Skeletal muscle tissue (tissue), 4 donors: ENCODE measurements around the gene SNX2. TPM values are rescaled to one million over a fixed set of nuclear protein-coding genes. Genes with fewer than 3 reads are reported as not detected.
A peak's percentile ranks its signal among the peaks of the same experiment; 100 is the strongest.
"Not testable (repeated sequence)": the region's sequence is repeated elsewhere in the genome, so short reads cannot be mapped to it uniquely, and the experiment has no call there.

Source experiments
- H3K27ac ChIP-seq: one replicate; pipeline ENCODE4 v1.7.0; 2013; ENCODE audit warnings: mild to moderate bottlenecking, low read depth, low read length, inconsistent platforms
- H3K27me3 ChIP-seq, 3 donors: one replicate each; pipeline ENCODE4 v1.7.0; 2013; ENCODE audit warnings: low read length in 3 of 3; ENCODE audit not compliant: control insufficient read depth in 3 of 3, insufficient read depth in 3 of 3
- H3K36me3 ChIP-seq, 3 donors: one replicate each; pipeline ENCODE4 v1.7.0; 2013; ENCODE audit warnings: low read length in 3 of 3; ENCODE audit not compliant: control insufficient read depth in 3 of 3, insufficient read depth in 3 of 3
- H3K4me1 ChIP-seq, 3 donors: one replicate each; pipeline ENCODE4 v1.7.0; 2013; ENCODE audit warnings: low read length in 3 of 3, mild to moderate bottlenecking in 3 of 3; ENCODE audit not compliant: control insufficient read depth in 3 of 3, insufficient read depth in 3 of 3
- H3K4me3 ChIP-seq, 3 donors: one replicate each; pipeline ENCODE4 v1.7.0; 2013; ENCODE audit warnings: low read length in 3 of 3
- H3K9ac ChIP-seq, 3 donors: one replicate each; pipeline ENCODE4 v1.7.0; 2013; ENCODE audit warnings: low read length in 3 of 3, mild to moderate bottlenecking in 3 of 3, moderate library complexity in 2 of 3, low read depth in 1 of 3
- H3K9me3 ChIP-seq, 3 donors: one replicate each; pipeline ENCODE4 v1.7.0; 2013; ENCODE audit warnings: low read length in 3 of 3; ENCODE audit not compliant: control insufficient read depth in 3 of 3
- total RNA-seq: library from RNA; depleted of rRNA; stranded (reverse); fragments of >200 nt; gene quantifications from one replicate; pipeline ENCODE4 v1.2.3, GENCODE V29; 2014
- donor health status: Osteomylitis.

The SNX2 gene
- total RNA-seq, 1 donor from 2014 or later: 37.6 TPM

- H3K9ac ChIP-seq: no peak overlapping the region
- no peaks in the 10 kb centered on the region for H3K4me1 ChIP-seq
- H3K27ac ChIP-seq: no peak overlapping the region
- no peaks in the 10 kb centered on the region for H3K9me3 ChIP-seq
- no peaks in the 10 kb centered on the region for H3K27me3 ChIP-seq
- H3K4me3 ChIP-seq: no peak overlapping the region
- no peaks in the 10 kb centered on the region for H3K36me3 ChIP-seq
Observed at GRCh38 chr5:122751293-122751782, 23.5 kb upstream of the SNX2 start.

- Histone ChIP-seq H3K4me3 (no peak overlapping the region), H3K27ac (no peak overlapping the region), H3K9ac (no peak overlapping the region), H3K9me3 (no peaks in the 10 kb centered on the region), H3K27me3 (no peaks in the 10 kb centered on the region), H3K36me3 (no peaks in the 10 kb centered on the region), H3K4me1 (no peaks in the 10 kb centered on the region)
Observed at GRCh38 chr5:122753500-122753899, 21.4 kb upstream of the SNX2 start.

- Histone ChIP-seq H3K9ac (no peak overlapping the region), H3K36me3 (no peaks in the 10 kb centered on the region), H3K27me3 (no peaks in the 10 kb centered on the region), H3K9me3 (no peaks in the 10 kb centered on the region), H3K4me1 (no peaks in the 10 kb centered on the region), H3K4me3 (no peak overlapping the region), H3K27ac (peak overlapping the region; percentile 30)
Observed at GRCh38 chr5:122755783-122756182, 19.1 kb upstream of the SNX2 start.

GRCh38 chr5:122756264-122756911 is 18.5 kb upstream of the SNX2 start:
- Histone ChIP-seq H3K4me1 (no peaks in the 10 kb centered on the region), H3K27ac (peak overlapping the region; percentile 30), H3K9me3 (no peaks in the 10 kb centered on the region), H3K9ac (no peak overlapping the region), H3K36me3 (no peaks in the 10 kb centered on the region), H3K4me3 (no peak overlapping the region), H3K27me3 (no peaks in the 10 kb centered on the region)

DNA sequence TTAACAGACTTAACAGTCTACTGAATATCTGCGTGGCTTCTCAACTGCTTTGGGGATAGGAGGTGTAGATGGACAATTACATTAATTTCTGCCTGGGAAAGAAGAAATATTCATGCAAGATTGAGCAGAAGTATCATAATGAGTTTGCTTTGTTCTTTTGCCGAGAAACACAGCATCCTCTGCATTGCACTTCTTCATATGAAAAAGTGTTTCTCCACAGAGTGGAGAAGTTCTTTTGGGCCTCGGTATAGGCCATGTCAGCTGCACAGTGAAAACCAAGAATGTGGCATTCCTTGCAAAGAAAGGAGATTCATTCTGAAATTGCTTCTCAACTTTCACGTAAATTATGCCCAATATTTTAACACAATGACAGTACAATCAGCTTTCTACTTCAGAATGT is 17.6 kb upstream of the SNX2 start:
- Histone ChIP-seq H3K4me1 (no peaks in the 10 kb centered on the region), H3K27me3 (no peaks in the 10 kb centered on the region), H3K36me3 (no peaks in the 10 kb centered on the region), H3K9me3 (no peaks in the 10 kb centered on the region), H3K9ac (no peak overlapping the region), H3K4me3 (no peak overlapping the region), H3K27ac (no peak overlapping the region)

DNA sequence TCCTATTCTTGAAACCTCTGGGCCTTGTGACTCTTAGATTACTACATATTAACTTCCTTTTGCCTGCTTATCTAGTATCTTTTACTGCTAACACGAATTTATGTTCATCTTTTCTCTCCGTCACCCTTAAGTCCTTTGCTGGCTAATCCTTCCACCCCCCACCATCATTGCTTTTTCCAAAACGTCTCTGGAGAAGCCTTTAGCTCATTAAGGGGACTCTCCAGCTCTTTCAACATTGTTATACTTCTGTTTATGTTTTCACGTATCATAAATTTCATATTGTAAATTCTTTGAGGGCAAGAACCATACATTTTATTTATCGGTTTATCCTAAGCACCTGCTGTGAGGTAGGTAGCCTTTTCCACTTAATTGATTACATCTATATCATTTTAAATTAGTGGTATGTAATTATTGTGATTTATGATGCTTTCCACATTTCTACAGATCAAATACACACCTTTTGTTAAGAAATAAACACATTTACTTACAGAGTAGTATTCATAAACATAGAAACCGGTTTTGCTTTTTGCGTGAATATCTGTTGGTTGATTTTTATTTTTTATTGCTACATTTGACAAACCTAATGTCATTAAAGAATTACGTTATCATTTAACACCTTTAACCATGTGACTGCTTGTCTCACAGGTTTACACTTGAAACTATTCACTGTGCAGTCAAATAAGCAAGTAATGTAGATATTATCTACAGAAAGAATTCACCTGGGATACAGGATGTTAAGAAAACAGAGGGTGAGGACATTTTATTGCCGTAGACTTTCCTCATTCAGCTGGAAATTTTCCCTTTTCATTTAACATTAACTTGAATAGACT is 15.4 kb upstream of the SNX2 start:
- Histone ChIP-seq H3K4me3 (no peak overlapping the region), H3K9me3 (no peaks in the 10 kb centered on the region), H3K27ac (no peak overlapping the region), H3K27me3 (no peaks in the 10 kb centered on the region), H3K36me3 (no peaks in the 10 kb centered on the region), H3K4me1 (no peaks in the 10 kb centered on the region), H3K9ac (no peak overlapping the region)

- Histone ChIP-seq H3K4me3 (no peak overlapping the region), H3K27me3 (no peaks in the 10 kb centered on the region), H3K9me3 (no peaks in the 10 kb centered on the region), H3K36me3 (no peaks in the 10 kb centered on the region), H3K4me1 (no peaks in the 10 kb centered on the region), H3K9ac (no peak overlapping the region), H3K27ac (no peak overlapping the region)
Observed at GRCh38 chr5:122760236-122760635, 14.6 kb upstream of the SNX2 start.

GRCh38 chr5:122761115-122761514 is 13.8 kb upstream of the SNX2 start:
- no peaks in the 10 kb centered on the region for H3K4me1 ChIP-seq
- H3K27ac ChIP-seq: no peak overlapping the region
- no peaks in the 10 kb centered on the region for H3K27me3 ChIP-seq
- no peak overlapping the region for H3K9ac ChIP-seq
- H3K36me3 ChIP-seq: no peaks in the 10 kb centered on the region
- H3K4me3 ChIP-seq: no peak overlapping the region
- no peaks in the 10 kb centered on the region for H3K9me3 ChIP-seq

GRCh38 chr5:122761896-122762295 is 13.0 kb upstream of the SNX2 start:
- not testable (repeated sequence) for H3K4me1 ChIP-seq, H3K9ac ChIP-seq, H3K9me3 ChIP-seq, H3K4me3 ChIP-seq, H3K27me3 ChIP-seq, H3K27ac ChIP-seq, H3K36me3 ChIP-seq

DNA sequence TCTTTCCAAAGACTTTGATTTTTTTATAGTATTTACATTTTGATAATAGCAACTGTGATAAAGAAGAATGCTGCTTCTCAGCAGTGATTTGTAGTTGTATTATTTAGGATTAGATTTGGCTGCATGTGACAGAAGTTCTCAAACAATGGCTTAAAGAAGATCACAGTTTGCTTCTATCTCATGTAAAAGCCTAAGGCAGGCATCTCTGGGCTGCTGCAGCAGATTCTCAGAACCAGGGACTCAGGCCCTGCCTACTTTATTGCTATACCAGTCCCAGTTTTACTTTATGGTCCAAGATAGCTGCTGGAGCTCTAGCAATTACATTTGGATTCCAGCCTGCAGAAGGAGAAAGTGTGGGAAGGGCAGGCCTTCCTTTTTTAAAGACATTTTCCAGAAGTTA is 8.8 kb upstream of the SNX2 start:
- Histone ChIP-seq H3K27ac (no peak overlapping the region), H3K36me3 (no peaks in the 10 kb centered on the region), H3K27me3 (peaks cover 0 to 3% (median 0%) of the 10 kb centered on the region in 3 donors), H3K4me3 (no peak overlapping the region), H3K4me1 (no peaks in the 10 kb centered on the region), H3K9ac (no peak overlapping the region), H3K9me3 (no peaks in the 10 kb centered on the region)
